ENCODE measurements around the gene KANSL1L. TPM values are rescaled to one million over a fixed set of nuclear protein-coding genes. Genes with fewer than 3 reads are reported as not detected.

KANSL1L gene
- total RNA-seq, 4 donors from 2014 or later = 35.5 to 75.7 (median 49.1) TPM

GRCh38 chr2:210004881-210005280, 166.3 kb downstream of the KANSL1L start:
- no peak for TF ChIP-seq CTCF (IDR thresholded peaks at IDR 0.05; ENCODE audit: low read depth)

GRCh38 chr2:210003359-210003758, 167.8 kb downstream of the KANSL1L start:
- no peak for TF ChIP-seq CTCF (IDR thresholded peaks at IDR 0.05; ENCODE audit: low read depth)

- TF ChIP-seq CTCF (IDR thresholded peaks at IDR 0.05; ENCODE audit: low read depth) = no peak
Observed at GRCh38 chr2:210002158-210003157, 168.8 kb downstream of the KANSL1L start, which contains the start of gene RPE. Gene RPE, plus strand, starts transcription at chr2:210002638. Its CDS starts 24 bp downstream, at chr2:210002662.

- TF ChIP-seq CTCF (IDR thresholded peaks at IDR 0.05; ENCODE audit: low read depth) = no peak
Observed at GRCh38 chr2:210000464-210001324, 170.5 kb downstream of the KANSL1L start.

- no peak for TF ChIP-seq CTCF (IDR thresholded peaks at IDR 0.05; ENCODE audit: low read depth)
Observed at GRCh38 chr2:209998596-209998995, 172.6 kb downstream of the KANSL1L start.

GRCh38 chr2:209993968-209994367, 177.2 kb downstream of the KANSL1L start:
- no peak for TF ChIP-seq CTCF (IDR thresholded peaks at IDR 0.05; ENCODE audit: low read depth)

GRCh38 chr2:209990838-209991237, 180.4 kb downstream of the KANSL1L start:
- no peak for TF ChIP-seq CTCF (IDR thresholded peaks at IDR 0.05; ENCODE audit: low read depth)

Measured in subcutaneous adipose tissue (tissue), 4 donors.